Measurements from ENCODE around the gene TMPRSS2. TPM values are rescaled to one million over a fixed set of nuclear protein-coding genes. Genes with fewer than 3 reads are reported as not detected.

The TMPRSS2 gene
- total RNA-seq, 1 donor from 2014 or later, result 8.2 TPM

DNA sequence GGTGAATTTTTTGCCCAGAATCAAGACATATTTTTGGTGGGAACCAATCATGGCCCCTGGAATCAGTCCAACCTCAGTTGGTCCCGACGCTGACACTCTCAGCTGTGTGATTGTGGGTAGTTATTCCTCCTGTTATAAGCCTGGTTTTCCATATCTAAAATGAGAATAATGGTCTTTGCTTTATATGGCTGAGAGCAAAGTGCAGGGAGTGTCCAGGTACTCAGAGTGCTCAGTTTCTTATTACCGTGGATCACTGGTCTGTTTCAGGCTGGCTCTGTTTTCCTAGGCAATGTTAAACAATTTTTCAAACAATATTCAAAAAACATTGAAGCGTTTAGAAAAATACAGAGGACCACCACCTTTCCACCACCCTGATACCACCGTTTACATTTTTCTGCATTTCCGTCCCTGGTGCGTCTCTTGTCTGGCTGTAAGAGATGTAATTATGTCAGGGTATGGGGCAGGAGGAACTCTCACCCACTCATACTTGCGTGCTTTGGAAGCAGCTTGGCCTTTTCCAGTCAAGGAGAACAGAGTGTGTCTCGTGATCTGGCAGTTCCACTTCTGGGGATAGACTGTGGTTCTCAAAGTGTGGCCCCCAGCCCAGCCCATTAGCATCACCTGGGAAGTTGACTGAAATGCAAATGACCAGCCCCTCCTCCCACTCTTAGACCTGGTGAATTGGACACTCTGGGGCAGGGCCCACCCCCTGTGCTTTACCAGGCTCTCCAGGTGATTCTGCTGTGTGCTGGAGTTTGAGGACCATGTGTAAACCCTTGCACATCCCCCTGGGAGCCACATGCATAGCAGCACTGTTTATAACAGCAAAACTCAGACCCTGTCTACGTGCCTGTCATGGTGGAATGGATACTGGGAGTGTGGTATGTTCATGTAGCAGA is 75.1 kb downstream of the TMPRSS2 start:
- Histone ChIP-seq H3K4me3 (ENCODE audit: low read depth, low read length) (no peak overlapping the region), H3K27me3 (ENCODE audit: control insufficient read depth, insufficient read depth, low read length) (no peaks in the 10 kb centered on the region), H3K36me3 (ENCODE audit: control insufficient read depth, insufficient read depth, low read length) (no peaks in the 10 kb centered on the region)
- DNase-seq (ENCODE audit: low read depth), result no peak
- TF ChIP-seq, protein P1, sequence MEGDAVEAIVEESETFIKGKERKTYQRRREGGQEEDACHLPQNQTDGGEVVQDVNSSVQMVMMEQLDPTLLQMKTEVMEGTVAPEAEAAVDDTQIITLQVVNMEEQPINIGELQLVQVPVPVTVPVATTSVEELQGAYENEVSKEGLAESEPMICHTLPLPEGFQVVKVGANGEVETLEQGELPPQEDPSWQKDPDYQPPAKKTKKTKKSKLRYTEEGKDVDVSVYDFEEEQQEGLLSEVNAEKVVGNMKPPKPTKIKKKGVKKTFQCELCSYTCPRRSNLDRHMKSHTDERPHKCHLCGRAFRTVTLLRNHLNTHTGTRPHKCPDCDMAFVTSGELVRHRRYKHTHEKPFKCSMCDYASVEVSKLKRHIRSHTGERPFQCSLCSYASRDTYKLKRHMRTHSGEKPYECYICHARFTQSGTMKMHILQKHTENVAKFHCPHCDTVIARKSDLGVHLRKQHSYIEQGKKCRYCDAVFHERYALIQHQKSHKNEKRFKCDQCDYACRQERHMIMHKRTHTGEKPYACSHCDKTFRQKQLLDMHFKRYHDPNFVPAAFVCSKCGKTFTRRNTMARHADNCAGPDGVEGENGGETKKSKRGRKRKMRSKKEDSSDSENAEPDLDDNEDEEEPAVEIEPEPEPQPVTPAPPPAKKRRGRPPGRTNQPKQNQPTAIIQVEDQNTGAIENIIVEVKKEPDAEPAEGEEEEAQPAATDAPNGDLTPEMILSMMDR (IDR thresholded peaks at IDR 0.05; ENCODE audit: insufficient read depth, low read length, poor library complexity, severe bottlenecking), result no peak

DNA sequence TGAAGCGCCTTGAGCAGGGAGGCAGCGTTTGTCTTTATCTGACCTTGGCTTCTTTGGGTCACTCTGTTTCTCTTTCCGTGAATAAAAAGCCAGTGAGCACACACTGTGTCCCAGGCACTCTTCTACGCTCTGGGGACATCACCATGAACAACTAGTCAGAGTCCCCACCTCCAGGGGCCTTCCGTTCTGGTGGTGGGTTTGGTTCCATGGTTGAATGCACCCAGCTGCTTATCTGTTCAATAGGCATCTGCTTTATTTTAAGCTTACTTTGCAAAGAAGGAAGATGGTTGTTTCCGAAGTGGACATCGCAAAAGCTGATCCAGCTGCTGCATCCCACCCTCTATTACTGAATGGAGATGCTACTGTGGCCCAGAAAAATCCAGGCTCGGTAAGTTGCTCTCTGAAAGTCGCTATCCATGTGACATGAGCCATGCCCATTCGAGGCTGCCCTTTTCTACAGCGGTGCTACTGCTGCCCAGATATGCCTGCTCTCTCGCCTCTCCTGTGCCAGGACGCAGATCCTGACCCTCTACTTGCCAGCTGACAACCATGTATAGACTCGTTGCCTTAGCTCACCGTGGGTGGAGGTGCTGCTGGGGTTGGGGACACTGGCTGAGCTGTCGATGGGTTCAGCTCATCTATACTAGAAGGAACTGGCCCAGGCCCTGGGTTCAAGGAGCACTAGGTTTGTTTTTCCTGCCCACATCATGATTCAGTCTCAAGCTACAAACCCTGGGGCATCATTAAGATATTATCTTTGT is 76.0 kb downstream of the TMPRSS2 start:
- TF ChIP-seq, protein P1 (IDR thresholded peaks at IDR 0.05; ENCODE audit: insufficient read depth, low read length, poor library complexity, severe bottlenecking), result no peak

DNA sequence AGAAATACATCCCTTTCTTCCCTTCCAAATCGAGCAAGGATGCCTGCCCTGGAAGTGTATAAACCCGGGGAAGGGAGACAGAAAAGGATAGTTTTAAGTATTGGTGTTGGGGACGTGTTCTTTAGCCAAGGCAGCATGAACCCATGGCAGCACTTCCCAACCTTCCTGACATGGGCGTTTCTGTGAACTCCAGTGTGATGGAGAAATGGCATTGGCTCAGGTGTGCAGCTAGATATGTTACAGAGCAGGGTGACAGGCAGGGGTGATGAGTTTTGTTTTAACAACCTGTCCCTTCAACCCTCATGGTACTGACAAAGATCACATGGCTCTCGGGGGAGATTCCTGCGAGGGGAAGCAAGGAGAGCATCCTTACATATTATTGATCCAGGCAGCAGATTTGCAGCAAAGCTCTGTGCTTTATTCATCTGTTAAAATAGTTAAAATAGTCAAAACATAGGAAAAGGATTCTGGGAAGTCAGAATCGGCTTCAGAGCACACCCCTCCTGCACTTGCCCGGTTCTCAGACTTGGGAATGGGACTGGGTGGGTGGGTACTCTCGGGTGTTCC is 78.0 kb downstream of the TMPRSS2 start:
- Histone ChIP-seq H3K36me3 (ENCODE audit: control insufficient read depth, insufficient read depth, low read length) (no peaks in the 10 kb centered on the region), H3K27me3 (ENCODE audit: control insufficient read depth, insufficient read depth, low read length) (peaks cover 7% of the 10 kb centered on the region), H3K4me3 (ENCODE audit: low read depth, low read length) (no peak overlapping the region)
- no peak for DNase-seq (ENCODE audit: low read depth)
- TF ChIP-seq, protein P1 (IDR thresholded peaks at IDR 0.05; ENCODE audit: insufficient read depth, low read length, poor library complexity, severe bottlenecking), result no peak

More for the DNA sequence above, 76.0 kb downstream of the TMPRSS2 start:
- no peak overlapping the region for H3K4me3 ChIP-seq (ENCODE audit: low read depth, low read length)
- no peak for DNase-seq (ENCODE audit: low read depth)
- H3K36me3 ChIP-seq (ENCODE audit: control insufficient read depth, insufficient read depth, low read length), result no peaks in the 10 kb centered on the region
- H3K27me3 ChIP-seq (ENCODE audit: control insufficient read depth, insufficient read depth, low read length), result peaks cover 3% of the 10 kb centered on the region

DNA sequence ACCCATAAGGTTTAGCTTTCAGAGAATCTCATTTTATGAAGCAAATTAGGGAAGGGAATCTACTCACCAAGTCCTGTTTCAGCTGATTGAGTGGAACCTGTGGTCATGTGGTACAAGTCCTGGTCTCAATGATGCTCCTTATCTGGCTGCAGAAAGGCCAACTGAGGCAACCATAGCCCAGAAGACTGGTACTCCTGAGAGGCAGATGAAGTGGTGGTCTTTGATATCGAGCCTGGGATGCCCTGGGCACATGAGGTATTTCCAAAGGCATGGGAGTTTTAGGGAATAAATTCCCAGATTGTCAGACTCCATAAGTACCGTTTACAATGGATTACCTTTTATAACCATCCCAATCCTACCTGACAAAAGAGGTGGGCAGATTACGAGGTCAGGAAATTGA is 78.7 kb downstream of the TMPRSS2 start:
- peaks cover 7% of the 10 kb centered on the region for H3K27me3 ChIP-seq (ENCODE audit: control insufficient read depth, insufficient read depth, low read length)
- TF ChIP-seq, protein P1 (IDR thresholded peaks at IDR 0.05; ENCODE audit: insufficient read depth, low read length, poor library complexity, severe bottlenecking), result no peak
- H3K4me3 ChIP-seq (ENCODE audit: low read depth, low read length), result no peak overlapping the region
- H3K36me3 ChIP-seq (ENCODE audit: control insufficient read depth, insufficient read depth, low read length), result no peaks in the 10 kb centered on the region
- no peak for DNase-seq (ENCODE audit: low read depth)

DNA sequence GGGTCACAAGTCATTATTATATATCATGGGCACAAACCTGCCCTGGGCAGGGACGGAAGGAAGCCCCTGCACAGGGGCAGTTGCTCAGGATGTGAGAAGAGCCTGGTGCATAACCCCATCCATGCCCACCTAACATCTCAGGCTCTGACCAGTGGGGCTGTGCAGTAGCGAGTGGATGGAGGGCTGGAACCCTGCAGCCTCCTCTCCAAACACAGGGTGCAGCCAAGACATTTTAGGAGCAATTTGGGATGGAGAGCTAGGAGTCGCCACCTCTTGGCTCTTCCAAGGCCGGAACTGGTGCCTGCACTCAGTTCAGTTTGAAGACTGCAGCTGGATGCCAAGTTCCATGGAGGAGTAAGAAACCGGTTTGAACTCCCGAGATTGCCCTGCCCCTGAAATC is 79.1 kb downstream of the TMPRSS2 start:
- Histone ChIP-seq H3K27me3 (ENCODE audit: control insufficient read depth, insufficient read depth, low read length) (peaks cover 7% of the 10 kb centered on the region), H3K4me3 (ENCODE audit: low read depth, low read length) (no peak overlapping the region), H3K36me3 (ENCODE audit: control insufficient read depth, insufficient read depth, low read length) (no peaks in the 10 kb centered on the region)
- DNase-seq (ENCODE audit: low read depth), result no peak
- TF ChIP-seq, protein P1 (IDR thresholded peaks at IDR 0.05; ENCODE audit: insufficient read depth, low read length, poor library complexity, severe bottlenecking), result no peak
